Fibroblast of skin of right quadriceps (primary cell): ENCODE data around the gene PIP5K1B.
"Not testable (repeated sequence)": the region's sequence is repeated elsewhere in the genome, so short reads cannot be mapped to it uniquely, and the experiment has no call there.

Source experiments
- DNase-seq: peaks from one replicate; pipeline ENCODE4 v3.0.0-alpha.2; 2013

The PIP5K1B gene

GRCh38 chr9:69040646-69041045, 335.6 kb downstream of the PIP5K1B start:
- no peak for DNase-seq

- DNase-seq, result peak; percentile 19
Observed at GRCh38 chr9:69044240-69045219, 339.5 kb downstream of the PIP5K1B start.

- no peak for DNase-seq
Observed at GRCh38 chr9:69045821-69046220, 340.8 kb downstream of the PIP5K1B start.

- DNase-seq, result no peak
Observed at GRCh38 chr9:69046723-69047122, 341.7 kb downstream of the PIP5K1B start.

- DNase-seq, result no peak
Observed at GRCh38 chr9:69047371-69047770, 342.3 kb downstream of the PIP5K1B start.

- DNase-seq, result no peak
Observed at GRCh38 chr9:69049094-69049493, 344.1 kb downstream of the PIP5K1B start.

GRCh38 chr9:69050936-69051335, 345.9 kb downstream of the PIP5K1B start:
- not testable (repeated sequence) for DNase-seq

- DNase-seq, result no peak
Observed at GRCh38 chr9:69054989-69055388, 349.9 kb downstream of the PIP5K1B start.

- no peak for DNase-seq
Observed at GRCh38 chr9:69056191-69056815, 351.3 kb downstream of the PIP5K1B start.

GRCh38 chr9:69058101-69058500, 353.1 kb downstream of the PIP5K1B start:
- no peak for DNase-seq
